ENCODE data around the gene ERBB4. TPM values are rescaled to one million over a fixed set of nuclear protein-coding genes. Genes with fewer than 3 reads are reported as not detected.

ERBB4 gene
- total RNA-seq, 1 donor from 2014 or later: 9.9 TPM

- H3K4me1 ChIP-seq (ENCODE audit: control insufficient read depth in 3 of 3, insufficient read depth in 3 of 3, low read length in 3 of 3): no peaks in the 10 kb centered on the region
- H3K4me3 ChIP-seq (ENCODE audit: low read length in 3 of 3): no peak overlapping the region
- no peaks in the 10 kb centered on the region for H3K27me3 ChIP-seq (ENCODE audit: control insufficient read depth in 3 of 3, insufficient read depth in 3 of 3, low read length in 3 of 3)
- H3K36me3 ChIP-seq (ENCODE audit: control insufficient read depth in 3 of 3, insufficient read depth in 3 of 3, low read length in 3 of 3): no peaks in the 10 kb centered on the region
- no peak overlapping the region for H3K9ac ChIP-seq (ENCODE audit: low read depth in 1 of 3, low read length in 3 of 3)
- H3K27ac ChIP-seq (ENCODE audit: low read depth, low read length): no peak overlapping the region
- peaks cover 0 to 6% (median 0%) of the 10 kb centered on the region in 3 donors for H3K9me3 ChIP-seq (ENCODE audit: control insufficient read depth in 3 of 3, low read length in 3 of 3)
Observed at GRCh38 chr2:212441821-212442220, 96.8 kb downstream of the ERBB4 start.

GRCh38 chr2:212441141-212441540 lies 97.5 kb downstream of the ERBB4 start:
- Histone ChIP-seq H3K4me1 (ENCODE audit: control insufficient read depth in 3 of 3, insufficient read depth in 3 of 3, low read length in 3 of 3) (no peaks in the 10 kb centered on the region), H3K27me3 (ENCODE audit: control insufficient read depth in 3 of 3, insufficient read depth in 3 of 3, low read length in 3 of 3) (no peaks in the 10 kb centered on the region), H3K9ac (ENCODE audit: low read depth in 1 of 3, low read length in 3 of 3) (no peak overlapping the region), H3K4me3 (ENCODE audit: low read length in 3 of 3) (no peak overlapping the region), H3K36me3 (ENCODE audit: control insufficient read depth in 3 of 3, insufficient read depth in 3 of 3, low read length in 3 of 3) (no peaks in the 10 kb centered on the region), H3K27ac (ENCODE audit: low read depth, low read length) (no peak overlapping the region), H3K9me3 (ENCODE audit: control insufficient read depth in 3 of 3, low read length in 3 of 3) (peaks cover 0 to 6% (median 0%) of the 10 kb centered on the region in 3 donors)

- Histone ChIP-seq H3K9ac (ENCODE audit: low read depth in 1 of 3, low read length in 3 of 3) (no peak overlapping the region), H3K27me3 (ENCODE audit: control insufficient read depth in 3 of 3, insufficient read depth in 3 of 3, low read length in 3 of 3) (no peaks in the 10 kb centered on the region), H3K9me3 (ENCODE audit: control insufficient read depth in 3 of 3, low read length in 3 of 3) (peaks cover 0 to 2% (median 0%) of the 10 kb centered on the region in 3 donors), H3K27ac (ENCODE audit: low read depth, low read length) (no peak overlapping the region), H3K4me3 (ENCODE audit: low read length in 3 of 3) (no peak overlapping the region), H3K4me1 (ENCODE audit: control insufficient read depth in 3 of 3, insufficient read depth in 3 of 3, low read length in 3 of 3) (no peaks in the 10 kb centered on the region), H3K36me3 (ENCODE audit: control insufficient read depth in 3 of 3, insufficient read depth in 3 of 3, low read length in 3 of 3) (no peaks in the 10 kb centered on the region)
Observed at GRCh38 chr2:212428681-212429478, 109.7 kb downstream of the ERBB4 start.

- Histone ChIP-seq H3K27me3 (ENCODE audit: control insufficient read depth in 3 of 3, insufficient read depth in 3 of 3, low read length in 3 of 3) (no peaks in the 10 kb centered on the region), H3K36me3 (ENCODE audit: control insufficient read depth in 3 of 3, insufficient read depth in 3 of 3, low read length in 3 of 3) (no peaks in the 10 kb centered on the region), H3K9ac (ENCODE audit: low read depth in 1 of 3, low read length in 3 of 3) (no peak overlapping the region)
Observed at GRCh38 chr2:212427638-212428037, 111.0 kb downstream of the ERBB4 start.

GRCh38 chr2:212426637-212427412 lies 111.8 kb downstream of the ERBB4 start:
- H3K4me3 ChIP-seq (ENCODE audit: low read length in 3 of 3): no peak overlapping the region
- no peak overlapping the region for H3K9ac ChIP-seq (ENCODE audit: low read depth in 1 of 3, low read length in 3 of 3)
- H3K36me3 ChIP-seq (ENCODE audit: control insufficient read depth in 3 of 3, insufficient read depth in 3 of 3, low read length in 3 of 3): no peaks in the 10 kb centered on the region
- no peaks in the 10 kb centered on the region for H3K4me1 ChIP-seq (ENCODE audit: control insufficient read depth in 3 of 3, insufficient read depth in 3 of 3, low read length in 3 of 3)
- H3K9me3 ChIP-seq (ENCODE audit: control insufficient read depth in 3 of 3, low read length in 3 of 3): peaks cover 0 to 2% (median 0%) of the 10 kb centered on the region in 3 donors
- no peaks in the 10 kb centered on the region for H3K27me3 ChIP-seq (ENCODE audit: control insufficient read depth in 3 of 3, insufficient read depth in 3 of 3, low read length in 3 of 3)
- no peak overlapping the region for H3K27ac ChIP-seq (ENCODE audit: low read depth, low read length)

More at GRCh38 chr2:212427638-212428037, 111.0 kb downstream of the ERBB4 start:
- H3K4me1 ChIP-seq (ENCODE audit: control insufficient read depth in 3 of 3, insufficient read depth in 3 of 3, low read length in 3 of 3): no peaks in the 10 kb centered on the region
- H3K27ac ChIP-seq (ENCODE audit: low read depth, low read length): no peak overlapping the region
- H3K4me3 ChIP-seq (ENCODE audit: low read length in 3 of 3): no peak overlapping the region
- peaks cover 0 to 2% (median 0%) of the 10 kb centered on the region in 3 donors for H3K9me3 ChIP-seq (ENCODE audit: control insufficient read depth in 3 of 3, low read length in 3 of 3)

- no peaks in the 10 kb centered on the region for H3K4me1 ChIP-seq (ENCODE audit: control insufficient read depth in 3 of 3, insufficient read depth in 3 of 3, low read length in 3 of 3)
- H3K4me3 ChIP-seq (ENCODE audit: low read length in 3 of 3): no peak overlapping the region
- no peaks in the 10 kb centered on the region for H3K27me3 ChIP-seq (ENCODE audit: control insufficient read depth in 3 of 3, insufficient read depth in 3 of 3, low read length in 3 of 3)
- no peak overlapping the region for H3K27ac ChIP-seq (ENCODE audit: low read depth, low read length)
- H3K9me3 ChIP-seq (ENCODE audit: control insufficient read depth in 3 of 3, low read length in 3 of 3): peaks cover 0 to 2% (median 0%) of the 10 kb centered on the region in 3 donors
- H3K9ac ChIP-seq (ENCODE audit: low read depth in 1 of 3, low read length in 3 of 3): no peak overlapping the region
- H3K36me3 ChIP-seq (ENCODE audit: control insufficient read depth in 3 of 3, insufficient read depth in 3 of 3, low read length in 3 of 3): no peaks in the 10 kb centered on the region
Observed at GRCh38 chr2:212424082-212424481, 114.5 kb downstream of the ERBB4 start.

- Histone ChIP-seq H3K36me3 (ENCODE audit: control insufficient read depth in 3 of 3, insufficient read depth in 3 of 3, low read length in 3 of 3) (no peaks in the 10 kb centered on the region), H3K4me1 (ENCODE audit: control insufficient read depth in 3 of 3, insufficient read depth in 3 of 3, low read length in 3 of 3) (no peaks in the 10 kb centered on the region), H3K27me3 (ENCODE audit: control insufficient read depth in 3 of 3, insufficient read depth in 3 of 3, low read length in 3 of 3) (no peaks in the 10 kb centered on the region), H3K4me3 (ENCODE audit: low read length in 3 of 3) (no peak overlapping the region), H3K27ac (ENCODE audit: low read depth, low read length) (no peak overlapping the region), H3K9ac (ENCODE audit: low read depth in 1 of 3, low read length in 3 of 3) (no peak overlapping the region), H3K9me3 (ENCODE audit: control insufficient read depth in 3 of 3, low read length in 3 of 3) (peaks cover 0 to 2% (median 0%) of the 10 kb centered on the region in 3 donors)
Observed at GRCh38 chr2:212423089-212423488, 115.5 kb downstream of the ERBB4 start.

- Histone ChIP-seq H3K27ac (ENCODE audit: low read depth, low read length) (no peak overlapping the region), H3K36me3 (ENCODE audit: control insufficient read depth in 3 of 3, insufficient read depth in 3 of 3, low read length in 3 of 3) (no peaks in the 10 kb centered on the region), H3K27me3 (ENCODE audit: control insufficient read depth in 3 of 3, insufficient read depth in 3 of 3, low read length in 3 of 3) (no peaks in the 10 kb centered on the region), H3K4me1 (ENCODE audit: control insufficient read depth in 3 of 3, insufficient read depth in 3 of 3, low read length in 3 of 3) (no peaks in the 10 kb centered on the region), H3K9ac (ENCODE audit: low read depth in 1 of 3, low read length in 3 of 3) (no peak overlapping the region), H3K9me3 (ENCODE audit: control insufficient read depth in 3 of 3, low read length in 3 of 3) (peaks cover 0 to 2% (median 0%) of the 10 kb centered on the region in 3 donors), H3K4me3 (ENCODE audit: low read length in 3 of 3) (no peak overlapping the region)
Observed at GRCh38 chr2:212421556-212422334, 116.9 kb downstream of the ERBB4 start.

GRCh38 chr2:212416086-212416485 lies 122.5 kb downstream of the ERBB4 start:
- no peak overlapping the region for H3K9ac ChIP-seq (ENCODE audit: low read depth in 1 of 3, low read length in 3 of 3)
- H3K4me1 ChIP-seq (ENCODE audit: control insufficient read depth in 3 of 3, insufficient read depth in 3 of 3, low read length in 3 of 3): no peaks in the 10 kb centered on the region
- H3K9me3 ChIP-seq (ENCODE audit: control insufficient read depth in 3 of 3, low read length in 3 of 3): no peaks in the 10 kb centered on the region
- H3K27me3 ChIP-seq (ENCODE audit: control insufficient read depth in 3 of 3, insufficient read depth in 3 of 3, low read length in 3 of 3): no peaks in the 10 kb centered on the region
- H3K4me3 ChIP-seq (ENCODE audit: low read length in 3 of 3): no peak overlapping the region
- H3K27ac ChIP-seq (ENCODE audit: low read depth, low read length): no peak overlapping the region
- H3K36me3 ChIP-seq (ENCODE audit: control insufficient read depth in 3 of 3, insufficient read depth in 3 of 3, low read length in 3 of 3): no peaks in the 10 kb centered on the region

Measured in skeletal muscle tissue (tissue), 4 donors.